WI38 (cell line): ENCODE results near the gene ZNF212.
"Not testable (repeated sequence)": the region's sequence is repeated elsewhere in the genome, so short reads cannot be mapped to it uniquely, and the experiment has no call there.

Source experiments
- H3K4me3 ChIP-seq: 2 replicates; pipeline ENCODE4 v1.5.1; 2011; ENCODE audit warnings: low read depth, mild to moderate bottlenecking, control low read depth, low read length
- TF ChIP-seq, protein P1 (sequence below): IDR thresholded peaks from 2 replicates; pipeline ENCODE4 v1.5.1; 2012; ENCODE audit warnings: low read depth, mild to moderate bottlenecking, control low read depth, low read length

The ZNF212 gene

DNA sequence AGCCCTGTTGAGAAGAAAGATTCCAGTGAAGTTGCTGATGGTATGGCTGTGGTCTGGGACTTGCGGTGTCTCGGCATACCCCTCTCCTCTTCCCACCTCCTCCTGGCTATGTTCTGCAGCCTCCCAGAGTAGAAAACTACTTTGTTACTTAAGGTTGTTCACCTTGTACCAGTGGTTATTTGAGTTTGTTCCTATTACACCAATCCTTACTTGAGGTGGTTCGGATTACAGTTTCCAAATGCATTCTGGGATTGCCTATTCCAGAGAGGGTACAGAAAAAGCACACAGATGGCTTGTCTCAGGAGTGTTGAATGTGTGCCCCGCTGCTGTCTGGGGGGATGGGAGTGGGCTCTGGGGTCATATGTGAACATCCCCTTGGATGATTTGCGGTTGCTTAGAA is 15.7 kb downstream of the ZNF212 start:
- H3K4me3 ChIP-seq = no peak overlapping the region
- TF ChIP-seq, protein P1, sequence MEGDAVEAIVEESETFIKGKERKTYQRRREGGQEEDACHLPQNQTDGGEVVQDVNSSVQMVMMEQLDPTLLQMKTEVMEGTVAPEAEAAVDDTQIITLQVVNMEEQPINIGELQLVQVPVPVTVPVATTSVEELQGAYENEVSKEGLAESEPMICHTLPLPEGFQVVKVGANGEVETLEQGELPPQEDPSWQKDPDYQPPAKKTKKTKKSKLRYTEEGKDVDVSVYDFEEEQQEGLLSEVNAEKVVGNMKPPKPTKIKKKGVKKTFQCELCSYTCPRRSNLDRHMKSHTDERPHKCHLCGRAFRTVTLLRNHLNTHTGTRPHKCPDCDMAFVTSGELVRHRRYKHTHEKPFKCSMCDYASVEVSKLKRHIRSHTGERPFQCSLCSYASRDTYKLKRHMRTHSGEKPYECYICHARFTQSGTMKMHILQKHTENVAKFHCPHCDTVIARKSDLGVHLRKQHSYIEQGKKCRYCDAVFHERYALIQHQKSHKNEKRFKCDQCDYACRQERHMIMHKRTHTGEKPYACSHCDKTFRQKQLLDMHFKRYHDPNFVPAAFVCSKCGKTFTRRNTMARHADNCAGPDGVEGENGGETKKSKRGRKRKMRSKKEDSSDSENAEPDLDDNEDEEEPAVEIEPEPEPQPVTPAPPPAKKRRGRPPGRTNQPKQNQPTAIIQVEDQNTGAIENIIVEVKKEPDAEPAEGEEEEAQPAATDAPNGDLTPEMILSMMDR = no peak

DNA sequence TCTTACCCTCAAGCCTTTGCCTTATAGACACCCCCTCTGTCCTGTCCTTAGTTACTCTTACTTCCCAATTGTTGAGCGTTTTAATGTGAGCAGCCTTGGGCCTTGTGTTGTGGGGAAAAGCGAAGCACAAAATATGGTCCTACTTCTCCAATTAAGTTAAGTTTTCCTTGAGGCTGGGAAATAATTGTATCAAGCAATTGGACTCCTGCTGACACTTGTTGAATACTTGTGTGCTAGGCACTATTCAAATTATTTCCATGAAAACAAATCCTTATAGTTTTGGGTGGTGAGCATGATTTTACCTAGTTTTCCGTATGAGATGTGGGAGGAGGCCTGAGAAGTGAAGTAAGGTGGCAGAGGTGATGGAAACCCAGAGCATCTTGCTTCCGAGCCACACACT is 17.1 kb downstream of the ZNF212 start:
- TF ChIP-seq, protein P1 = no peak
- no peak overlapping the region for H3K4me3 ChIP-seq

DNA sequence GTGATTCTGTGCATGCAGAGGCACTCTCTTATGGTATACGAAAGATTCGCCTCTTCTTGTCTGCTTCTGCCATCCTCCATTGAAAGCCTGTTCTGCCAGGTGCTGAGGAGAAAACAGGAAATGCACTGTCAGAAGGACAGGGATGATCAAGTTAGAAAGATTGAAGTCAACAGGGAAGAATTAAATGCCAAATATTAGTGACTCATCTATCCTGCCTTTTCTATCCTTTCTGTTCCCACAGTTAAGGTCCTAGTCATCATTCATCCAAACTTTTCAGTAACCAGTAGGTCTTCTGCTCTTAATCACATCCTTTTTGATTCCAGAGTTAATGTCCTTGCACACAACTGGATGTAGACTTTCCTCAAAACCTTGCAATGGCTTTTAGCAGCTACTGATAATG is 17.7 kb downstream of the ZNF212 start:
- no peak overlapping the region for H3K4me3 ChIP-seq
- TF ChIP-seq, protein P1 = no peak

DNA sequence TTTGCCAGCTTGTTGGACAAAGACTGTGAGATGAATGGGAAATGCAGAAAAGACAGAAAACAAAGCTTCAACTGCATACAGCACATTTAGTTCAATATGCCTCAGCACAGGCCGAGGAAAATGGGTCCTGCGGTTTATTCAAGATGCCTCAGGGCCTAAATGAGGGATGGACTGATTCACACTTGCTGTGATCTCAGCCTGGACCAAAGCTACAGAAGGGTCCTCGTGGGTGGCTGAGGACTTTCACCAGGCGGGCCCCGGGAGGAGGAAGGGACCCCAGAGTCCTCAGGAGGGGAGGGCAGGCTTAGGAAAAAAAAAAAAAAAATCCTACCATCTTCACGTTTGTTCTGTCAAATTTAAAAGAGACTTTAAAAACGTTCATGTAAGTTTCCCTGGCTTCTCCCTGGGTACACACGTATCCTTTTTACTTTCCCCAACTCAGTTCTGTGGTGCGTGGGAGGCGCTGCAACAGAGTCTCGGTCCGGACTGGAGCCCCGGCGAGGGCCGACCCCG is 21.9 kb downstream of the ZNF212 start:
- peak overlapping the region; percentile 58 for H3K4me3 ChIP-seq
- TF ChIP-seq, protein P1 = no peak

DNA sequence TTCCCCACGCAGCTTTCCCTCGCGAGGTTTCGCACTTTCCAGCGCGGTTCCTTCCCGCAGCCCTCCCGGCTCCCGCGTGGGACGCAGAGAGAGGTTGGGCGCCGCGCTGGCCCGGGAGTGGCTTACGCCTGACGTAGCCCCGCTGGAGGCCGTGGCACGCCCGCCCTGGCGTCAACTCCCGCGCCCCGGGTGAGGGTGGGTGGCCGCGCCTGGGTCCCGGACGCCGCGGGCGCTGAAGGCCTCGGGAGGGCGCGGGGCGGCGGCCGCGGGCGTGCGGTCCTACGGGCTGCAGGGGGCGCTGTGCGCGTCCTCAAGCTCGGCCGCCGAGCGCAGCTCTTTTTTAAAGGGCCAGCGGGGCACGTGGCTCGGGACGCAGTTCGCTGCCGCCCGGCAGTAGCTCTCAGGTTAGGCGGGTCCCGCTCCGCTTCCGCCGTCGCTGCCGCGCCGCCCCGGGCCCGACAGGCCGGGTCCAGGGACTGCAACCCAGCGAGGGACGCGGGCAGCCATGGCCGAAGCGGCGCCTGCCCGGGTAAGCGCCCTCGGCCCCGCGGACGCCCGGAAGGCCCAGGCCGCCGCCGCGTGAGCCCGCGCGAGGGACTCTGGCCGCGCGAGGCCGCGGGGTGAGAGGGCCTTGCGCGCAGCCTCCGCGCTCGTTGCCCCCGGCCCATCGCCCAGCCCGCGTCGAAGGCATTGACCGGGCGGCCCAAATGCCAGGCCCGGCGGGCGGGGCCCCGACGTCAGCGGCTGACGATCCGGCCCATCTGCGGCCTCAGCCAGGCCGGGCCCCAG is 22.6 kb downstream of the ZNF212 start, which contains the start of gene ZNF783:
TSS of gene ZNF783 (plus strand) at position 368 of the 789 bp plus-strand sequence. CDS start at position 506, 138 bp downstream.
- TF ChIP-seq, protein P1 = peak; percentile 42; the same call in 1 of the 2 replicates
- peak within 1 kb of the TSS; percentile 58 for H3K4me3 ChIP-seq

DNA sequence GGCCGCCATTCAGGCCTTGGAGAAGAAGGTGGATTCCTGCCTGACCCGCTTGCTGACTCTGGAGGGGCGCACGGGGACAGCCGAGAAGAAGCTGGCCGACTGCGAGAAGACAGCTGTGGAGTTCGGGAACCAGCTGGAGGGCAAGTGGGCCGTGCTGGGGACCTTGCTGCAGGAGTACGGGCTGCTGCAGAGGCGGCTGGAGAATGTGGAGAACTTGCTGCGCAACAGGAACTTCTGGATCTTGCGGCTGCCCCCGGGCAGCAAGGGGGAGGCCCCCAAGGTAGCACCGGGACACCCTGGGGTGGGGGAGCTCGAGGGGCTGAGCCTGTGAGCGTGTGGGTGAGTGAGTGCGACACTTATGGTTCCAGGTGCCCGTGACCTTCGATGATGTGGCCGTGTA is 27.0 kb downstream of the ZNF212 start:
- TF ChIP-seq, protein P1 = no peak

DNA sequence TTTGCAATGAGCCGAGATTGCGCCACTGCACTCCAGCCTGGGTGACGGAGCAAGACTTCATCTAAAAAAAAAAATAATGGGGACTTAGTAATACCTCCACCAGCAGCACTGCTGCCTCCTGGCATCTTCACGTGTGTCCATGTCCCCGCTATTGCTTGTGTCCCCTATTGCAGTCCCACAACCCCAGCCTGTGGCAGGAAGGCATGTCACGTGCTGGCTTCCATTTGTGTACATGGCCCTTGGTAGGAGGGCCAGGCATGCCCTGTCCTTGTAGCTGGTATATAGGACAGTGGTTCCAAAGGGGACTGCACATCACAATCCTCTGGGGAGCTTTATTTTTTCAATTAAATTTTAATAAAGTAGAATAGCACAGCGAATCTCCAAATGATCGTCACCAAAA is 28.3 kb downstream of the ZNF212 start:
- TF ChIP-seq, protein P1 = no peak
- H3K4me3 ChIP-seq = no peak overlapping the region

More for the DNA sequence above, 27.0 kb downstream of the ZNF212 start:
- no peak overlapping the region for H3K4me3 ChIP-seq

DNA sequence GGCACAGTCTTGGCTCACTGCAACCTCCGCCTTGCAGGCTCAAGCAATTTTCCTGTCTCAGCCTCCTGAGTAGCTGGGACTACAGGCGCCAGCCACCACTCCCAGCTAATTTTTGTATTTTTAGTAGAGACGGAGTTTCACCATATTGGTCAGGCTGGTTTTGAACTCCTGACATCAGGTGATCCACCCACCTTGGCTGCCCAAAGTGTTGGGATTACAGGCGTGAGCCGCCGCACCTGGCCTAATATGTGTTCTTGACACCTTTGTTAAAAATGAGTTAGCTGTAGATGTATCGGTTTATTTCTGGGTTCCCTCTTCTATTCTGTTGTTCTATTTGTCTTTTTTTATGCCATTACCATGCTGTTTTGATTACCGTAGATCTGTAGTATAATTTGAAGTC is 35.0 kb downstream of the ZNF212 start:
- not testable (repeated sequence) for H3K4me3 ChIP-seq
